GM19372 (cell line): ENCODE results near the gene DNAJC1.

Source experiments
- ATAC-seq: cut with Tn5 transposase; IDR thresholded peaks from one replicate; pipeline ENCODE4 v1.9.1; 2021; ENCODE audit warnings: mild to moderate bottlenecking, low read depth, moderate library complexity; ENCODE audit not compliant: unreplicated experiment

The DNAJC1 gene

GRCh38 chr10:21964983-21965665 lies 38.4 kb downstream of the DNAJC1 start:
- no peak for ATAC-seq

GRCh38 chr10:21962358-21962757 lies 41.2 kb downstream of the DNAJC1 start:
- no peak for ATAC-seq

GRCh38 chr10:21961847-21962246 lies 41.7 kb downstream of the DNAJC1 start:
- no peak for ATAC-seq

- ATAC-seq: no peak
Measured at GRCh38 chr10:21959998-21960397, 43.5 kb downstream of the DNAJC1 start.

GRCh38 chr10:21954690-21955089 lies 48.8 kb downstream of the DNAJC1 start:
- ATAC-seq: no peak

- no peak for ATAC-seq
Measured at GRCh38 chr10:21954132-21954531, 49.4 kb downstream of the DNAJC1 start.

- no peak for ATAC-seq
Measured at GRCh38 chr10:21953585-21954057, 49.9 kb downstream of the DNAJC1 start.

- no peak for ATAC-seq
Measured at GRCh38 chr10:21950566-21950965, 53.0 kb downstream of the DNAJC1 start.

GRCh38 chr10:21946946-21947345 lies 56.6 kb downstream of the DNAJC1 start:
- ATAC-seq: no peak

- ATAC-seq: no peak
Measured at GRCh38 chr10:21944727-21945386, 58.7 kb downstream of the DNAJC1 start.

- no peak for ATAC-seq
Measured at GRCh38 chr10:21943633-21944265, 59.8 kb downstream of the DNAJC1 start.

GRCh38 chr10:21935439-21936023 lies 68.0 kb downstream of the DNAJC1 start:
- ATAC-seq: no peak

- no peak for ATAC-seq
Measured at GRCh38 chr10:21934307-21934706, 69.2 kb downstream of the DNAJC1 start.

- ATAC-seq: no peak
Measured at GRCh38 chr10:21929070-21929469, 74.5 kb downstream of the DNAJC1 start.

GRCh38 chr10:21927631-21928353 lies 75.7 kb downstream of the DNAJC1 start:
- ATAC-seq: no peak

- no peak for ATAC-seq
Measured at GRCh38 chr10:21926949-21927348, 76.6 kb downstream of the DNAJC1 start.

GRCh38 chr10:21926358-21926925 lies 77.1 kb downstream of the DNAJC1 start:
- ATAC-seq: no peak

- no peak for ATAC-seq
Measured at GRCh38 chr10:21925851-21926250, 77.7 kb downstream of the DNAJC1 start.

GRCh38 chr10:21924511-21924910 lies 79.0 kb downstream of the DNAJC1 start:
- ATAC-seq: no peak

GRCh38 chr10:21920633-21921032 lies 82.9 kb downstream of the DNAJC1 start:
- ATAC-seq: no peak
